ENCODE measurements around the gene NCOA3. TPM values are rescaled to one million over a fixed set of nuclear protein-coding genes. Genes with fewer than 3 reads are reported as not detected.

NCOA3 gene
- total and polyA plus RNA-seq, 2 donors (not counting 1 experiment from before 2014, with no cell fraction given) = 22.3 to 23.1 TPM

GRCh38 chr20:47480239-47480638 is 21.4 kb upstream of the NCOA3 start:
- Histone ChIP-seq H3K9me3 (ENCODE audit: control insufficient read depth, insufficient read depth, low read depth, low read length) (no peaks in the 10 kb centered on the region), H3K4me2 (ENCODE audit: extremely low read depth, insufficient read depth, low read length) (no peak overlapping the region), H3K36me3 (ENCODE audit: control insufficient read depth, insufficient read depth, low read length) (no peaks in the 10 kb centered on the region), H3K79me2 (ENCODE audit: control insufficient read depth, insufficient read depth, low read length) (no peaks in the 10 kb centered on the region), H3K27ac (ENCODE audit: insufficient read depth, low read length) (no peak overlapping the region), H3K4me3 (replicated peaks in 1 of 4; ENCODE audit: control extremely low read depth in 1 of 4, insufficient read depth in 1 of 4, low read depth in 3 of 4, low read length in 4 of 4) (no peak overlapping the region), H3K27me3 (ENCODE audit: control insufficient read depth, insufficient read depth, low read length) (no peaks in the 10 kb centered on the region), H3K9ac (ENCODE audit: insufficient read depth, low read length) (no peak overlapping the region), H2AFZ (ENCODE audit: low read length) (no peak overlapping the region), H4K20me1 (ENCODE audit: control insufficient read depth, extremely low read depth, insufficient read depth, low read length) (no peaks in the 10 kb centered on the region), H3K4me1 (ENCODE audit: control insufficient read depth, extremely low read depth, insufficient read depth, low read length) (no peaks in the 10 kb centered on the region)
- DNase-seq (ENCODE audit: low read depth in 2 of 2) = no peak
- TF ChIP-seq, protein P1, sequence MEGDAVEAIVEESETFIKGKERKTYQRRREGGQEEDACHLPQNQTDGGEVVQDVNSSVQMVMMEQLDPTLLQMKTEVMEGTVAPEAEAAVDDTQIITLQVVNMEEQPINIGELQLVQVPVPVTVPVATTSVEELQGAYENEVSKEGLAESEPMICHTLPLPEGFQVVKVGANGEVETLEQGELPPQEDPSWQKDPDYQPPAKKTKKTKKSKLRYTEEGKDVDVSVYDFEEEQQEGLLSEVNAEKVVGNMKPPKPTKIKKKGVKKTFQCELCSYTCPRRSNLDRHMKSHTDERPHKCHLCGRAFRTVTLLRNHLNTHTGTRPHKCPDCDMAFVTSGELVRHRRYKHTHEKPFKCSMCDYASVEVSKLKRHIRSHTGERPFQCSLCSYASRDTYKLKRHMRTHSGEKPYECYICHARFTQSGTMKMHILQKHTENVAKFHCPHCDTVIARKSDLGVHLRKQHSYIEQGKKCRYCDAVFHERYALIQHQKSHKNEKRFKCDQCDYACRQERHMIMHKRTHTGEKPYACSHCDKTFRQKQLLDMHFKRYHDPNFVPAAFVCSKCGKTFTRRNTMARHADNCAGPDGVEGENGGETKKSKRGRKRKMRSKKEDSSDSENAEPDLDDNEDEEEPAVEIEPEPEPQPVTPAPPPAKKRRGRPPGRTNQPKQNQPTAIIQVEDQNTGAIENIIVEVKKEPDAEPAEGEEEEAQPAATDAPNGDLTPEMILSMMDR (conservative IDR thresholded peaks at IDR 0.05 in 1 of 2, IDR thresholded peaks at IDR 0.05 in 1 of 2; ENCODE audit: low read depth in 1 of 2, low read length in 2 of 2) = no peak
- no peak for TF ChIP-seq EZH2 (IDR thresholded peaks at IDR 0.05; ENCODE audit: low read length, missing control alignments)

GRCh38 chr20:47480705-47481104 is 21.0 kb upstream of the NCOA3 start:
- H3K27me3 ChIP-seq (ENCODE audit: control insufficient read depth, insufficient read depth, low read length) = no peaks in the 10 kb centered on the region
- H3K36me3 ChIP-seq (ENCODE audit: control insufficient read depth, insufficient read depth, low read length) = no peaks in the 10 kb centered on the region
- no peaks in the 10 kb centered on the region for H3K79me2 ChIP-seq (ENCODE audit: control insufficient read depth, insufficient read depth, low read length)
- no peak for DNase-seq (ENCODE audit: low read depth in 2 of 2)
- H3K4me1 ChIP-seq (ENCODE audit: control insufficient read depth, extremely low read depth, insufficient read depth, low read length) = no peaks in the 10 kb centered on the region
- H3K9ac ChIP-seq (ENCODE audit: insufficient read depth, low read length) = no peak overlapping the region
- no peak overlapping the region for H3K4me3 ChIP-seq (replicated peaks in 1 of 4; ENCODE audit: control extremely low read depth in 1 of 4, insufficient read depth in 1 of 4, low read depth in 3 of 4, low read length in 4 of 4)
- H2AFZ ChIP-seq (ENCODE audit: low read length) = no peak overlapping the region
- TF ChIP-seq, protein P1 (conservative IDR thresholded peaks at IDR 0.05 in 1 of 2, IDR thresholded peaks at IDR 0.05 in 1 of 2; ENCODE audit: low read depth in 1 of 2, low read length in 2 of 2) = no peak
- TF ChIP-seq EZH2 (IDR thresholded peaks at IDR 0.05; ENCODE audit: low read length, missing control alignments) = no peak
- no peak overlapping the region for H3K27ac ChIP-seq (ENCODE audit: insufficient read depth, low read length)
- no peaks in the 10 kb centered on the region for H3K9me3 ChIP-seq (ENCODE audit: control insufficient read depth, insufficient read depth, low read depth, low read length)
- no peaks in the 10 kb centered on the region for H4K20me1 ChIP-seq (ENCODE audit: control insufficient read depth, extremely low read depth, insufficient read depth, low read length)
- no peak overlapping the region for H3K4me2 ChIP-seq (ENCODE audit: extremely low read depth, insufficient read depth, low read length)

DNA sequence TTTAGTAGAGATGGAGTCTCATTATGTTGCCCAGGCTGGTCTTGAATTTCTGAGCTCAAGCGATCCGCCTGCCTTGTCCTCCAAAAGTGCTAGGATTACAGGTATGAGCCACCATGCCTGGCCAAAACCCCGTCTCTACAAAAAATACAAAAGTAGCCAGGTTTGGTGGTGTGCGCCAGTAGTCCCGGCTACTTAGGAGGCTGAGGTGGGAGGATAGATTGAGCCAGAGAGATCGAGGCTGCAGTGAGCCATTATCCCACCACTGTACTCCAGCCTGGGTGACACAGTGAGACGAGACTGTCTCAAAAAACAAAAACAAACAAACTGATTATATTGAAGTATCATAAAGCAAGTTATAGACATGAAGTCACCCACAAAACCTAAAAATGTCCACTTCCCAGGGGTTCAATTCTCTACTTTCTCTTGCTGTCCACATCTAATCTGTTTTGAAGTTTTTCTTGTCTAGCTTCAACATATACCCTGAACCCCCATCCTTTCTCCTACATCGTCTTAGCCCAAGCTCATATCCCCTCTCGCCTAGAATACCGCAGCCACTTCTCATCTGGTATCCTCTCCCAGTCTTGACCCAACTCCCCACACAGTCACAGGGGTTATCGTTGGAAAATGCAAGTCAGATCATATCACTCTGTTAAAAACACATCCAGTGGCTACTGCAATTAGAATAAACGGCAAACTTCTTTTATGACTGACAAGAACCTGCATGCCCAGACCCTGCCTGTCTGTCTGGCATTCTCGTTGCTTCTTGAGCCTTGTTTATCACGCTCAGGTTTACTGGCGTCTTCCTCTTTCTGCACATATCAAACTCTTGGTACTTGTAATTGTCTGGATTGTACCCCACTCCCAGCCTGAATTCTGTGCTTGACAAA is 20.1 kb upstream of the NCOA3 start:
- H2AFZ ChIP-seq (ENCODE audit: low read length) = no peak overlapping the region
- TF ChIP-seq, protein P1 (conservative IDR thresholded peaks at IDR 0.05 in 1 of 2, IDR thresholded peaks at IDR 0.05 in 1 of 2; ENCODE audit: low read depth in 1 of 2, low read length in 2 of 2) = no peak
- TF ChIP-seq EZH2 (IDR thresholded peaks at IDR 0.05; ENCODE audit: low read length, missing control alignments) = no peak
- H3K36me3 ChIP-seq (ENCODE audit: control insufficient read depth, insufficient read depth, low read length) = no peaks in the 10 kb centered on the region
- no peaks in the 10 kb centered on the region for H3K79me2 ChIP-seq (ENCODE audit: control insufficient read depth, insufficient read depth, low read length)
- no peak overlapping the region for H3K4me2 ChIP-seq (ENCODE audit: extremely low read depth, insufficient read depth, low read length)
- H3K27me3 ChIP-seq (ENCODE audit: control insufficient read depth, insufficient read depth, low read length) = no peaks in the 10 kb centered on the region
- H3K27ac ChIP-seq (ENCODE audit: insufficient read depth, low read length) = no peak overlapping the region
- no peaks in the 10 kb centered on the region for H3K9me3 ChIP-seq (ENCODE audit: control insufficient read depth, insufficient read depth, low read depth, low read length)
- no peaks in the 10 kb centered on the region for H3K4me1 ChIP-seq (ENCODE audit: control insufficient read depth, extremely low read depth, insufficient read depth, low read length)
- H3K9ac ChIP-seq (ENCODE audit: insufficient read depth, low read length) = no peak overlapping the region
- DNase-seq (ENCODE audit: low read depth in 2 of 2) = no peak
- no peak overlapping the region for H3K4me3 ChIP-seq (replicated peaks in 1 of 4; ENCODE audit: control extremely low read depth in 1 of 4, insufficient read depth in 1 of 4, low read depth in 3 of 4, low read length in 4 of 4)
- no peaks in the 10 kb centered on the region for H4K20me1 ChIP-seq (ENCODE audit: control insufficient read depth, extremely low read depth, insufficient read depth, low read length)
